RCC 7860 (cell line): Measurements from ENCODE around the gene RAI14.
"Not testable (repeated sequence)": the region's sequence is repeated elsewhere in the genome, so short reads cannot be mapped to it uniquely, and the experiment has no call there.

Source experiments
- DNase-seq: peaks from one replicate; pipeline ENCODE4 v3.0.0-alpha.2; 2015; ENCODE audit warnings: low spot score
- FAIRE-seq: peaks from 2 replicates; lab custom pipeline; 2012; peaks lifted over from hg19 to GRCh38; lab: Jason Lieb, UNC

RAI14 gene

DNA sequence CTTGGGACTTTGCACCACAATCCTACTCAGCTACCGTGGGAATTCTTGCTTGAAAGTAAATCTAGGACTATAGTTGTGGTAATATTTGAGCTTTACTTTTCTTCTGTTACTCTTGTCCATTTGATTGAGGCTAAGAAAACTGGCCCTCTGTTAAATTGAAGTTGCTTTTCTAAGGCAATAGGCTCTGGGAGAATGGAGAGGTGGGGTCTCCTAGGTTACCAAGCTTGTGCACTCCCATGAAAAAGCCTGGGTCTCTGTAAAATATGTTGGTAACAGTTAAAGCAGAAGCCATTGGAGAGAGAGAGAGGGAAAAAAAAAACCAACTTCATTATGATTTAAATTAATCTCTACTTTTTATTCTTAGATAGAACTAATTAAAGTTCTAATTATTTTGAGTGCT, 68.6 kb downstream of the RAI14 start:
- DNase-seq (no peak), FAIRE-seq (no peak)

DNA sequence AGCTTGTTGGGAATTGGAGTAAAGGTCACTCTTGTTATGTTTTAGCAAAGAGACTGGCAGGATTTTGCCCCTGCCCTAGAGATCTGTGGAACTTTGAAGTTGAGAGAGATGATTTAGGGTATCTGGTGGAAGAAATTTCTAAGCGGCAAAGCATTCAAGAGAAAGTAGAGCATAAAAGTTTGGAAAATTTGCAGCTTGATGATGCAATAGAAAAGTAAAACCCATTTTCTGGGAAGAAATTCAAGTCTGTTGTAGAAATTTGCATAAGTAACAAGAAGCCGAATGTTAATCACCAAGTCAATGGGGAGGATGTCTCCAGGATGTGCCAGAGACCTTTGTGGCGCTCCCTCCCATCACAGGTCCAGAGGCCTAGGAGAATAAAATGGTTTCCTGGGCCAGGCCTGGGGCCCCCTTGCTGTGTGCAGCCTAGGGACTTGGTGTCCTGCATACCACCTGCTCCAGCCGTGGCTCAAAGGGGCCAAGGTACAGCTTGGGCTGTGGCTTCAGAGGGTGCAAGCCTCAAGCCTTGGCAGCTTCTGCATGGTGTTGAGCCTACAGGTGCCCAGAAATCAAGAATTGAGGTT, 71.1 kb downstream of the RAI14 start:
- not testable (repeated sequence) for DNase-seq, FAIRE-seq

DNA sequence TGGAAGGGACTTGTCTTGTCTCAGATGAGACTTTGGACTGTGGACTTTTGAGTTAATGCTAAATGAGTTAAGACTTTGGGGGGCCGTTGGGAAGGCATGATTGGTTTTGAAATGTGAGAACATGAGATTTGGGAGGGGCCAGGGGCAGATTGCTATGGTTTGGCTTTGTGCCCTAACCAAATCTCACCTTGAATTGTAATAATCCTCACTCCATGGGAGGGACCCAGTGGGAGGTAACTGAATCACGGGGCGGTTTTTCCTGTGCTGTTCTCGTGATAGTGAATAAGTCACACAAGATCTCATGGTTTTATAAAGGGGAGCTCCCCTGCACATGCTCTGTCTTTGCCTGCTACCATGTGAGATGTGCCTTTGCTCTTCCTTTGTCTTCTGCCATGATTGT, 72.1 kb downstream of the RAI14 start:
- no peak for DNase-seq
- FAIRE-seq: no peak

DNA sequence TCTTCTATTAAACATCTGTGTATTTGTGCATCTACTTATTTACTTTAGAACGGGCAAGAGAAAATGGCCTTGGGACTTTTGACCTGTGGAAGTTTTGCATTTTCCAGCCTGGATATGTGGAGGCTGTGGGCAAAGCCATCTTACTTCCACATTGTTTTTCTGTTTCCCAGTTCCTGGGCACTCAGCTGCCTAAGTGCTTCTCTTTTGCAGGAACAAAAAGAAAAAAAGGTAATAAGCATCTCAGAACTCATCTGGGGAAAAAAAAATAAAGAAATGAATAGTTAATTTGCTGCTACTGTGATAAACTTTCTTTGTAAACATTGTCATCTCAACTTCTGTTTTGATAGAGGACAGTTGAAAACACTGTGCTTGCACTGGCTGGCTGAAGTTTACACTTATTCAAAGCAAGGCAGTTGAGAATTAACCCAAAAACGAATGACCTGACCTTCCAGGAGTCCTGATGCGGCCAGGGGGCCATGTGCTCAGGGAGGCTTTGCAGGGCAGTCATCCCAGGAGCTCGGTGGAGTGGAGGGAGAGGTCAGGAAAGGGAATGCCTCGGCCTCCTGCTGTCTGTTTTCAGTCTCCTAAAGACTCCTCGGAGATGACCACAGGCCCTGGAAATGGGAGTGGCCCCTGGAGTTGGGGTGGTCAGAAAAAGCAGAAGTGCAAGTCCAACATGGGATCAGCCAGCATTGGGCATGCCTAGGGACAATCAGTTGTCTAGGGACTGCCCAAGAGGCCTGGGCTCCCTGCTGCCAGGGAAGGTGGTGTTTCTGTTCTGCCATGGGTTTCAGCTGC, 75.5 kb downstream of the RAI14 start:
- FAIRE-seq: no peak
- DNase-seq: no peak

DNA sequence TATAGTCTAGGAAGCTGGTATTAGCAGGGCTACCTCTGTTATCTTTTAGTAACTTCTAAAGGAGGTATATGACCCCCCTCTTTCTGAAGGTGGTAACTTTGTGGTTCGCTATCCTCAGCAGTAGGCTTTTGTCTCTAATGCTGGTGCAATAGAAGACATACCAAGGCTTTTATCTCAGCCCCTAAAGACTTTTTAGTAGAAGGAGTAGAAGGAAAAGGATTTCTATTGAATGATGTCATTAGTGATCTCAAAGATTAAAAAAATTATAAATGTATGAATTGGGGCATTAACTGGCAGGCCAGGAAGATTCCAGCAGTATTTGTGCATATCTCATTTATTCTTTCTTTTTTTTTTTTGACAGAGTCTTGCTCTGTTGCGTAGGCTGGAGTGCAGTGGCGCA, 78.2 kb downstream of the RAI14 start:
- no peak for DNase-seq
- FAIRE-seq: no peak

DNA sequence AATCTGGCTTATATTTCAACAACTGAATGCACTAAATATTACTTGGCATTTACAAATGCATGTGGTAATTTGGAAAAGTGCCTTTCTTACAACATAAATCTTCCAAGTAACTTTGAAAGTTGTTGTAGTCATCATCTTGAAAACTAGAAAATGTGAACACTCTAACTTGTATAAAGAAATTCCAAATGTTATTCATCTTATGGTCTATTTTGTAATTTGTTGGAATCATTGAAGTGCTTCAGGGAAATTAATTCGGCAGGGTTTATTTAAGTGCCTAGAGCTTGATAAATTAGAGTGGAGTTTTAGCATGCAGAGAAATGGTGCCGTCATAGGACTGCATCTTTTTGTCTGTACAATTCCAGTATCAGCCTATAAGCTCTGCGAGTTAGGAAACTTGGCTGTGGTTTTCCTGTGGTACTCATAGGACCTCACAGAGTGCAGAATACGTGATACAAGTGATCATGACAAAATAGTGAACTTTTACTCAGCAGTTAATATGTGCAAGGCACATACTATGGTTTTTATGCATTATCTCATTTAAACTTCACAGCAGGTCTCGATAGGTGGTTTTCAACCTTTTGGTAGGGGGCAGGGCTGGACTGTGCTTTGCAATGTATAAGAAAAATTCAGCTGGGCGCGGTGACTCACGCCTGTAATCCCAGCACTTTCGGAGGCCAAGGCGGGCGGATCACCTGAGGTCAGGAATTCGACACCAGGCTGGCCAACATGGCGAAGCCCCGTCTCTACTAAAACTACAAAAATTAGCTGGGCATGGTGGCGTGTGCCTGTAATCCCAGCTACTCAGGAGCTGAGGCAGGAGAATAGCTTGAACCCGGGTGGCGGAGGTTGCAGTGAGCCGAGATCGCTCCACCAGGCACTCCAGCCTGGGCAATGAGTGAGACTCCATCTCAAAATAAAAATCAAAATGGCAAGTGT, 79.6 kb downstream of the RAI14 start:
- DNase-seq: peak; percentile 81
- peak; percentile 78 for FAIRE-seq

DNA sequence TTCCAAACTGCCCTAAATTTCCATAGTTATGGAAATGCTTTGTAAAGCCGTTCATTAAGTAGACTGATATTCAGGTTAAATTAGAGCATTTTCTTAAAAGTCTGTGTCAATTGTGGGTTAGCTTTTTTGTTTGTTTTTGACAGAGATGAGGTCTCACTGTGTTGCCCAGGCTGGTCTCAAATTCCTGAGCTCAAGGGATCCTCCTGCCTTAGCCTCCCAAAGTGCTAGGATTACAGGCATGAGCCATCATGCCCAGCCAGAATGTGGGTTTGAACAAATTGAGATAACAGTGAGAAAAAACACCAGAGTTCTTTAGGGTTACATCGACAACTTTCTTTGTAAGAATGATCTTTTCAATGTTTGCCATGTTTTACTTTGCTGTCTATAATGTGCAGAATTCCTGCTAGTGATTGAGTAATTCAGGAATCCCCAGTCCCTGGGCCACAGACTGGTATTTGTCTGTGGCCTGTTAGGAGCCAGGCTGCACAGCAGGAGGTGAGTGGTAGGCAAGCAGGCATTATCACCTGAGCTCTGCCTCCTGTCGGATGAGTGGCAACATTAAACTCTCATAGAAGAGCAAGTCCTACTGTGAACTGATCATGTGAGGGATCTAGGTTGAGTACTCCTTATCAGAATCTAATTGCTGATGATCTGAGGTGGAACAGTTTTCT, 80.5 kb downstream of the RAI14 start:
- peak; percentile 91 for DNase-seq
- FAIRE-seq: peak; percentile 93

DNA sequence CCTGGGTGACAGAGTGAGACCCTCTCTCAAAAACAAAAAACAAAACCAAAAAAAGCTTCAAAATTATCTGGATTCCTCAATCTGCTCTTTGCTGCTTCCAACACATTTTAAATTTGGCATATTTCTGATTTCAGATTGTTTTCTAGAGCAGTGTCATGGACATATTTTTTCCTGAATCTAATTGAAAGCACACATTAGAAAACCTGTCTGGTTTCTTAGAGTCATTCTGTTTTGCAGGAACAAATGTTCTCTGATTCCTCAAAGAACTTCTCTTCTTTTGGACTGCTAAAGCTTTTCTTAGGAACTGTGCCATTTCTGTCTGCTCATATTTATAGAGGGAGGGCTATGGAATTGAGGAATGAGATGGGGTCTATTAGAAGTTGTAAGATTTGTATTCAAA, 81.6 kb downstream of the RAI14 start:
- DNase-seq: no peak
- FAIRE-seq: no peak

DNA sequence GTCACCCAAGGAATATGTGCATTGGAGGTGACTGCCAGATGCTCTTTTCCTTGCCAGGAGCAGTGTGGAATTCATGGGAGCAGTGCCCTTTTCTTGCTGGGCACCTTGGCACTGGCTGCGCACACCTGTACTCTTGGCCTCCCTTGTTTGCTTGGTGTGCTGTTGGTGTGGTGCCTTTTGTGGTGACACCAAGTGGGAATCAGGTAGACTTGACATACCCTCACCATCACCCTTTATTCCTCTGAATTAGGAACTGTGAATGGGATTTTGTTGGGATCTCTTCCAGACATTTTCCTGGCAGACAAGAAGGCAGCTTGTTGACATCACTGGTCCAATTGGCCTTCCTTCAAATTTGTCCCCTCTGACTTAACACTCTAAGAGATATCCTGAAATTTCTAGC, 82.3 kb downstream of the RAI14 start:
- no peak for FAIRE-seq

DNA sequence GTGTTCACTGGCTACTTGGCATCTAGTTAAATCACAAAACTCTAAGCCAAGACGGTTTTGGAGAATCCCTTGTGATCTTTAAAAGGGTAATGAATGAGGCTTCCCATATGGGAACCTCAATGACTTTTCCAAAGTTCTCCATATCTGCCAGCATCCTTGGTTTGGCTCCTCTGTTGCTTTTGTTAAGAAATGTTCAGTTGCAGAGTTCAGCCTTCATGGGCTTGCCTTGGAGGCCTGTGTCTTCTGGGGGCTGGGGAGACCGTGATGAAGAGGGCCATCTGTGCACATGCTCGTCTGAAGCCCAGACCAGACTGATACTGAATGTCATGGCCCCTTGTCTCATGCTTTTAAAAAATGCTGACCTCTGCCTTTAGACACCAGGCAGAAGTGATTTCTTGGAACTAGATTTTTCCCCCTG, 84.3 kb downstream of the RAI14 start:
- DNase-seq (no peak), FAIRE-seq (no peak)

More for the DNA sequence above, 82.3 kb downstream of the RAI14 start:
- DNase-seq: no peak

DNA sequence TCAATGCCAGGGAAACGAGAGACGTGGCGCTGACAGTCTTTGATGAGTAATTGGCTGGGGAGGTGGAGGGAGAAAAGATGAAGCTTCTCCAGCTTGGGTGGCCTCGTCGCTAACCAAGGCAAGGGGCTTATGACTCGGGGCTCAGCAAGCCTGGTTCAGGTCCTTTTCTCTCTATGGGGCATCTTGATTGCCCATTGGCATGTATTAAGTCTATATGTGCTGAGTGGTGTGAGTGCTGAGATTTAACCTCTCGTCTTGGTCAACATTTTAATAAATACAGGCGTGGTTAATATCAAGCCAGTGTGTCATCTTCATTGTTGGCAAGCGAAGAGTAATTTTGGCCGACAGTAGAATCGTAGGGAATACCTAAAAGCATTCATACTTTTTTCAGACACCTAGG, 85.9 kb downstream of the RAI14 start:
- FAIRE-seq (no peak), DNase-seq (no peak)

DNA sequence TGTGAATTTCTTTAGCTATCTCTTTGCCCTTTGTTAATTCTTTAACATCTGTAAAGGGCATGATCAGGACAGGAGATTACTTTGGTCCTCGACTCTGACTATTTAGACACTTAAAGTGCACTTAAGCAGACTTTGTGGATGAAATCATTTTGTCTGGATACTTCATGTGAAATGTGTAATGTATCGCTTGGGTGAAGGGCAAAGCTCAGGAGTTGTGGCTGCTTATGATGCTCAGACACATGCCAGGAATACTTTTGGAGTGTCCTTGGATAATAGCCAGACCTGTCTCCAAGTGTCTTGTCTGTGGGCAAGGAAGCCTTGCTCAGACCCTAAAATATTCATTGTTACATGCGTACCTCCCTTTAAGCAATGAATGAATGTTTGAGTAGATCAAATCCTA, 87.8 kb downstream of the RAI14 start:
- peak; percentile 91 for FAIRE-seq

DNA sequence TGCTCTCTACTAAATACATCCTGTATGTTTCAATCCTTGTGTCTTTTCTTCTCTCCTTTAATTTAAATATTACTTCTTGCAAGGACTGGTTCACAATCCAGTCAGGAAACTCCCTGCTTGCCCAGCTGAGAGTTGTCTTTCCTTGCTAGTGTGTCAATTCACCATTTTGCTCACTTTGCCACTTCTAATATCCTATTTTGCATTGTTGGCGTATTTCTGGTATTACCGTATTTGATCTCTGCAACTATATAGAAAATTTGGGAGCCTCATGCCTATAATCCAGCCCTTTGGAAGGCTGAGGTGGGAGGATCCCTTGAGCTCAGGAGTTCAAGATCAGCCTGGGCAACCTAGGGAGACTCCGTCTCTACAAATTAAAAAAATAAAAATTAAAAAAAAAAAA, 92.3 kb downstream of the RAI14 start:
- FAIRE-seq (no peak), DNase-seq (no peak)

More for the DNA sequence above, 87.8 kb downstream of the RAI14 start:
- DNase-seq: peak; percentile 89

DNA sequence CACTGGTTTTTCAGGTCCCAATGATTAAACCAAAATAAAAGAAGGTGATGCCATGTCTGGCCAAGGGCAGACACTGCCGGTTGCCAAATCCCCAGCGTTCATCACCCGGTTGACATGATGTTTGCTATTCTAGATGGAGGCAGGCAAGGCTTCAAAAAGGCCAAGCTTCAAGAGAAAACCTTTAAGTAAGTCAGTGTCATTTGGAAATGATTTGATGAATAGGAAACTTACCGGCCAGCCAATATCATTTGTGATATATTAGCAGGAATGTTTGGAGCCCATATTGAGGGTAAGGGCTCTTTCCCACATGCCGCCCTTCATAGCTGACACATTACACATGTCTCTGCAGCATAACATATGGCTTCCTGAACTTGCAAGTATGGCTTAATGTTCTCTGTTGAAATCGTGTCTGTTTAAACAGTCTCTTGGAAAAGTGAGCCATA, 93.3 kb downstream of the RAI14 start:
- no peak for FAIRE-seq
- DNase-seq: no peak

DNA sequence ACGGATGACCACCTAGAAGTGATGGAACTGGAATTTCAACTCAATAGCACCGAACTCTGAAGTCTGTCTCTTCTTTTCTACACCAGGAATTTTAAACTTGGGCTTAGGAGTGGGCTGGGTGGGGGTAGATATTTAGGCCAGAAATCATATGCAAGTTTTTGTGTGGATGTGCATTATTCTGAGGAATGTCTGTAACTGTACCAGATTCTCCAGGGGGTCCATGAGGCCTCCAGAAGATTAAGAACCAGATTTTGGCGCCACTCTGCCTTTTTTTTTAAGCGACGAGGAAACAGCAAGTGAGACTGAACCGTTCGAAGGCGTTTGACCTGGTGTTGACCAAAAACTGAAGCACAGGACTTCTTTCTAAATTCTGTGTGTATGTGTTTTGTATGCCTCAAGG, 94.1 kb downstream of the RAI14 start:
- no peak for DNase-seq
- no peak for FAIRE-seq

DNA sequence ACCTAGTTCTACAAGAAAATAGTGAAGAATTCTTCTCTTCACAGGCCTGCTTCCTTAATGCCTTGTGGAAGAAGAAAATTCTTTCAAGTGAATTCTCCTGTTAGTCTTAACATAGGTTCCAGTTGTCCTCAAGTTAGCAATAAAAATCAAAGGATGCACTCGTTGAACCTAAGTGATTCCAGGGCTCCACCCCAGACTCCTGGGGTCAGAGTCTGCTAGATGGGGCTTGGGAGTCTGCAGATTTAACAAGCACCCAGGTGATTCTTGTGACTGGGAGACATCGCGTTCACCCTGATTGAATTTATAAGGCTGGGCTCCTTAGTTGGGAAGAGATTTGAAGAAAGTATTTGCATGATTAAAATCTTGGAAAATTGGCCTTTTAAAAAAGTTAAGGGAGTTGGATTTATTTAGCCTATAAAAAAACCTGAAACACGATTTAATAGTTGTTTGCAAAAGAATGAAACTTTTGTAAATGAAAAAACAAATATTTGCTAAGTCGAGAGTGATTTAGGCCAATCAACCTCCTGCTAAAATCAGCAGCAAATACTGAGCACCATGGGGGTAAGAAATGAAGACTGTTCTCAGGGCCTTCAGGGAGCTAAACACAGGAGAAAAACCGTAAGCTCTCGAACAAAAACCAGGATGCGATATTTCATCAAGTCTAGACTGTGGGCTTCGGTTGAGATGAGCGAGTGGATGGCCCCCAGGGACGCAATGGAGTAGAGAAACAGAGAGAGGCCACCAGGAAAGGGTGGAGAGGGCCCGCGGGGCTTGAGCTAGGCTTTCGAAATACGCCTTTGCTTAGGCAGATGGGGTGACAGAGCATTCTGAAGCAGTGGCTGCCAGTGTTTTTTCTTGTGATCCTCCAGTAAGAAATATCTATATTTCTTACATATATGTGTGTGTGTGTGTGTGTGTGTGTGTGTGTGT, 95.9 kb downstream of the RAI14 start:
- FAIRE-seq: no peak
- no peak for DNase-seq

DNA sequence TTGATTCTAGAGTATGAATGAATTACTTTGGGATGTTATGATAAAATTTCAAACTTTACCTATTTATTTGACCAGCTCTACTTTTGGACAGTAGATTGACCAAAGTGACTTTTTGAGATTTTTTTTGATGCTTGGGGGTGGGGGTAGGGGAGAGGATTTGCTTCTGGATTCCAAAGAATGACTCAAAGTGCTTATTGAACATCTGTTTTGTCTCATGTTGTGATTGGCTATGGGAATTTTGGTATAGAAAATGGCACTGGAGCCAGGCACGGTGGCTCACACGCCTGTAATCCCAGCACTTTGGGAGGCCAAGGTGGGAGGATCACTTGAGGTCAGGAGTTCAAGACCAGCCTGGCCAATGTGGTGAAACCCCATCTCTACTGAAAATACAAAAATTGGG, 97.1 kb downstream of the RAI14 start:
- not testable (repeated sequence) for DNase-seq, FAIRE-seq

DNA sequence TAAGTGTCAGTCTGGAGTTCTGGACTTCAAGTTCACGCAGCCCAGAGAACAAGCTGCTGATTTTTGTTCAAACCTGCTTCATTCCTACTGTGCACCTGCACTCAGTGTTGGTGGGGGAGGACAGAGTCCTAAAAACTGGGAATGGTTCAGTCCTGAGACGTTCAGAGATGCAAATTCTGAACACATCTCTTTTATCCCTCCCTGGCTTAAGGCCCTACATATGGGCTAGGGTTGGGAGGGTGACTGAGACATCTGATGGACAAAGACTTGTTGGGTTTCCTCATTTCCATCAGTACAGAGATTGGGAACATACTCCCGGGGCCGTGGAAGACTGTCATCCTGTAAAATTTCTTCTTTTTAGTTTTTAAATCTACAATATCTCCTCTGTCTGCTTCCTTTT, 99.8 kb downstream of the RAI14 start:
- no peak for DNase-seq
- no peak for FAIRE-seq

DNA sequence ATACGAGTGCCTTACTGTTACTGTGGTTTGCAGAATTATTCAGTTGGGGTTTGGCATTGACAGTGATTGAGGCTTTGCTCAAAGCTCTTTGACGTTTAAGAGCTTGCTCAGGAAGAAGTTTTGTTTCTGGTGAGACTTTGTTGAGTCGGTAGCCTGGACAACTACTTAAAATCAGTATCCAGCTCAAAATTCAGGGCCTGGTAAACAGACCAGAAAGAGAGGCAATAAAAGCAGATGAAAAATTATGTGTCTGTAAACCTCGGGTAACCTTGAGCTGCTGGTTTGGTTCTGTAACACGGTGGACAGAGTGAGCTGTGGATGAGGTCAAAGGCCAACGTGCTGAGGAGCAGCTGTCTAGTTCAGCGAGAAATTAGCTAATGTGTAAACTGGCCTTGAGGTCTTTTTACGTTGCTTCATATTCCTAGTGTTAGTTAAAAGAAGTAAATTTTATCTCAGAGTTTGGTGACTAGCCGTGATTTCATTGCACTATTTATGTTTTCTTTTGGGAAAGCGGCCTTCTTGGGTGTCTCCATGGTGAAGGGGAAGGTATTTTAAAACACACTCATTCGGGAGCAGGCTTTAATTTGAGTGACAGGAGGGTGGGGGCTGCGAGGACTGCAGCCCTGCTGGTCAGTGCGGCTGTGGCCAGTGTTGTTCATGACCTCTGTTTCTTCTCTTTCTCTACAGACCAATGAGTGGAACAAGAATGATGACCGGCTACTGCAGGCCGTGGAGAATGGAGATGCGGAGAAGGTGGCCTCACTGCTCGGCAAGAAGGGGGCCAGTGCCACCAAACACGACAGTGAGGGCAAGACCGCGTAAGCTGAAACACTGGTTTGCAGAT, 100.9 kb downstream of the RAI14 start:
- FAIRE-seq: peak; percentile 70
- peak; percentile 41 for DNase-seq
